IMR-90 (cell line): ENCODE measurements around the gene MICAL3.

Source experiments
- CTCF ChIP-seq: conservative IDR thresholded peaks from 2 replicates; pipeline ENCODE4 v1.5.1; 2012; ENCODE audit warnings: mild to moderate bottlenecking, low read depth, low read length, improper control_type of control experiment
- POLR2A ChIP-seq: IDR thresholded peaks from 2 replicates; pipeline ENCODE4 v1.6.1; 2012; ENCODE audit warnings: mild to moderate bottlenecking, low read depth, low read length
- RAD21 ChIP-seq: IDR thresholded peaks from 2 replicates; pipeline ENCODE4 v1.6.1; 2012; ENCODE audit warnings: low read length, improper control_type of control experiment
- RCOR1 ChIP-seq: IDR thresholded peaks from 2 replicates; pipeline ENCODE4 v1.6.1; 2012; ENCODE audit warnings: mild to moderate bottlenecking, low read length, improper control_type of control experiment; ENCODE audit not compliant: insufficient replicate concordance

DNA sequence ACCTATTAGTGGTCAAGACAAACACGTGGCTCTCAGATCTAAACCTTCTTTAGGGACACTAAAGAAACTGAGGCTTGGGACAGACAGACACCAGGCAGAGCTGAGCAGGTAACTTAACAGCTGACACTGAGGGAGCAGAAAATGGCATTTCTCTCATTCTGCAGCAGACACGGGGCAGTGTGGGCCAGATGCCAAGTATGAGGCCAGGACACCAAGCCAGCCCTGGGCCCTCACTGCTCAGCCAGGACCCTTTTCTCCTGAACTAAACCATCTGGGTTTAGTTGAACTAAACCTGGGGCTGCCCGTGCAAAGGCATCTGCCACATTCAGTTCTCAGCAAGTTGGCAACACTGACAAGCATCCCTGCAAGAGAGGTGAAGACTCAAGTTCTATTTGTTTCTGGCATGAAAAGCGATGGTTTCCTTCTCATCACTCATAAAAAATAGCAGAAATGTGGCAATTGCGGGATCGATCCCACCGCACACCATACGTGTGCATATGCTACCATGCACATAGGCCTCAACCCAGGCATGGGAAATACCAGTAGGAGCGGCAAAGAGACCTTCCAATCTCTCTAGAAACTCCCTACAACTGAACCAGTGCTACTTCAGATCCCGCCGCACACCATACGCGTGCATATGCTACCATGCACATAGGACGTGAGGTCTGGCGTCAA lies 150.0 kb downstream of the MICAL3 start:
- TF ChIP-seq CTCF, result no peak
- TF ChIP-seq RAD21, result no peak
- no peak for TF ChIP-seq RCOR1
- TF ChIP-seq POLR2A, result no peak
